Hepatocyte (in vitro differentiated cells): Measurements from ENCODE around the gene HID1. TPM values are rescaled to one million over a fixed set of nuclear protein-coding genes. Genes with fewer than 3 reads are reported as not detected.

ENCODE experiments used
- DNase-seq: peaks from one replicate; pipeline ENCODE4 v3.0.0-alpha.2; 2016; ENCODE audit warnings: low spot score
- H2AFZ ChIP-seq: fragments of 200-600 bp; sonication (generic); 2 replicates; pipeline ENCODE4 v1.6.0; 2016; ENCODE audit warnings: antibody characterized with exemption, mild to moderate bottlenecking
- H3K27ac ChIP-seq: fragments of 200-600 bp; sonication (generic); 2 replicates; pipeline ENCODE4 v1.5.1; 2016; ENCODE audit warnings: mild to moderate bottlenecking
- H3K27me3 ChIP-seq: fragments of 200-600 bp; sonication (generic); 2 replicates; pipeline ENCODE4 v1.6.1; 2016
- H3K36me3 ChIP-seq: fragments of 200-600 bp; sonication (generic); replicated peaks from 2 replicates; pipeline ENCODE4 v1.5.1; 2016; ENCODE audit warnings: low read depth; ENCODE audit not compliant: insufficient read depth
- H3K4me1 ChIP-seq: fragments of 200-600 bp; sonication (generic); 2 replicates; pipeline ENCODE4 v1.5.1; 2016; ENCODE audit warnings: mild to moderate bottlenecking, moderate library complexity; ENCODE audit not compliant: insufficient read depth
- H3K4me2 ChIP-seq: fragments of 200-600 bp; sonication (generic); 2 replicates; pipeline ENCODE4 v1.6.0; 2016
- H3K4me3 ChIP-seq: fragments of 200-600 bp; sonication (generic); 2 replicates; pipeline ENCODE4 v1.5.1; 2016; ENCODE audit warnings: mild to moderate bottlenecking
- H3K79me2 ChIP-seq: fragments of 200-600 bp; sonication (generic); 2 replicates; pipeline ENCODE4 v1.6.0; 2017; ENCODE audit warnings: mild to moderate bottlenecking
- H3K9me2 ChIP-seq: fragments of 200-600 bp; sonication (generic); replicated peaks from 2 replicates; pipeline ENCODE4 v1.6.0; 2017; ENCODE audit warnings: mild to moderate bottlenecking; ENCODE audit not compliant: insufficient read depth
- H3K9me3 ChIP-seq: fragments of 200-600 bp; sonication (generic); 2 replicates; pipeline ENCODE4 v1.5.1; 2016; ENCODE audit warnings: low read depth, mild to moderate bottlenecking
- H4K20me1 ChIP-seq: fragments of 200-600 bp; sonication (generic); 2 replicates; pipeline ENCODE4 v1.6.0; 2016; ENCODE audit warnings: mild to moderate bottlenecking; ENCODE audit not compliant: insufficient read depth, poor library complexity, severe bottlenecking
- CTCF ChIP-seq: fragments of 200-600 bp; sonication (generic); IDR thresholded peaks from 2 replicates; pipeline ENCODE4 v1.5.1; 2016; ENCODE audit warnings: antibody characterized with exemption, mild to moderate bottlenecking; ENCODE audit not compliant: poor library complexity
- EZH2 ChIP-seq: fragments of 200-600 bp; sonication (generic); IDR thresholded peaks from 2 replicates; pipeline ENCODE4 v1.6.1; 2016; ENCODE audit warnings: antibody characterized with exemption, mild to moderate bottlenecking, borderline replicate concordance
- EZH2phosphoT487 ChIP-seq: fragments of 200-600 bp; sonication (generic); IDR thresholded peaks from one replicate; pipeline ENCODE4 v1.6.1; 2018; ENCODE audit warnings: antibody characterized with exemption, mild to moderate bottlenecking, low read depth, moderate library complexity; ENCODE audit not compliant: unreplicated experiment, severe bottlenecking
- WGBS: methylation state at CpG from one replicate; pipeline ENCODE4 v1.1.6; 2016; ENCODE audit warnings: low lambda C conversion rate; ENCODE audit errors: missing lambda C conversion rate; 5-methylcytosine and 5-hydroxymethylcytosine counted together
- polyA plus RNA-seq: library from polyadenylated mRNA; unstranded; fragments of >200 nt; fragmentation: Nextera tagmentation; extraction: Ambion mirVana; gene quantifications from 2 replicates; pipeline ENCODE4 v1.2.1, GENCODE V29; 2016
- total RNA-seq: library from RNA; depleted of rRNA; stranded (reverse); fragments of >200 nt; gene quantifications from 2 replicates; pipeline ENCODE4 v1.2.3, GENCODE V29; 2014

The HID1 gene
- total and polyA plus RNA-seq, 2 experiments from 2014 or later: 15.3 to 43.4 TPM

- Histone ChIP-seq H3K36me3 (no peaks in the 10 kb centered on the region), H3K4me3 (no peak overlapping the region), H3K27ac (no peak overlapping the region), H3K9me2 (no peaks in the 10 kb centered on the region), H2AFZ (no peak overlapping the region), H3K4me1 (peaks cover 5% of the 10 kb centered on the region), H3K79me2 (no peaks in the 10 kb centered on the region), H3K9me3 (no peaks in the 10 kb centered on the region), H4K20me1 (no peaks in the 10 kb centered on the region), H3K27me3 (no peaks in the 10 kb centered on the region), H3K4me2 (no peak overlapping the region)
- 87% methylated on average over 7 of the region's 7 CpGs for WGBS
- TF ChIP-seq CTCF (no peak), EZH2 (no peak)
- no peak for DNase-seq
Observed at GRCh38 chr17:74904687-74905409, 67.7 kb downstream of the HID1 start.

GRCh38 chr17:74903671-74904070 is 68.9 kb downstream of the HID1 start:
- Histone ChIP-seq H2AFZ (no peak overlapping the region), H3K27me3 (no peaks in the 10 kb centered on the region), H3K36me3 (no peaks in the 10 kb centered on the region), H3K4me3 (no peak overlapping the region), H4K20me1 (no peaks in the 10 kb centered on the region), H3K79me2 (no peaks in the 10 kb centered on the region), H3K9me2 (no peaks in the 10 kb centered on the region), H3K9me3 (no peaks in the 10 kb centered on the region), H3K4me1 (peaks cover 5% of the 10 kb centered on the region), H3K4me2 (no peak overlapping the region), H3K27ac (no peak overlapping the region)
- TF ChIP-seq EZH2 (no peak), CTCF (no peak), EZH2phosphoT487 (no peak)
- WGBS: 87% methylated on average over 6 of the region's 6 CpGs
- DNase-seq: no peak

- H3K36me3 ChIP-seq: no peaks in the 10 kb centered on the region
- no peak overlapping the region for H2AFZ ChIP-seq
- no peaks in the 10 kb centered on the region for H3K9me3 ChIP-seq
- no peak overlapping the region for H3K27ac ChIP-seq
- H3K79me2 ChIP-seq: no peaks in the 10 kb centered on the region
- H4K20me1 ChIP-seq: no peaks in the 10 kb centered on the region
- no peak overlapping the region for H3K4me2 ChIP-seq
- H3K9me2 ChIP-seq: no peaks in the 10 kb centered on the region
- H3K4me3 ChIP-seq: no peak overlapping the region
- no peak for DNase-seq
- H3K27me3 ChIP-seq: no peaks in the 10 kb centered on the region
- peaks cover 5% of the 10 kb centered on the region for H3K4me1 ChIP-seq
- no peak for TF ChIP-seq CTCF
- no peak for TF ChIP-seq EZH2
- TF ChIP-seq EZH2phosphoT487: no peak
- WGBS: 93% methylated on average over 9 of the region's 9 CpGs
Observed at GRCh38 chr17:74903034-74903433, 69.5 kb downstream of the HID1 start.
